HG02571 (cell line): Measurements from ENCODE around the gene ASIC1.

ENCODE experiments used
- ATAC-seq: cut with Tn5 transposase; IDR thresholded peaks from one replicate; pipeline ENCODE4 v1.9.1; 2021; ENCODE audit warnings: mild to moderate bottlenecking, moderate library complexity; ENCODE audit not compliant: unreplicated experiment

The ASIC1 gene

DNA sequence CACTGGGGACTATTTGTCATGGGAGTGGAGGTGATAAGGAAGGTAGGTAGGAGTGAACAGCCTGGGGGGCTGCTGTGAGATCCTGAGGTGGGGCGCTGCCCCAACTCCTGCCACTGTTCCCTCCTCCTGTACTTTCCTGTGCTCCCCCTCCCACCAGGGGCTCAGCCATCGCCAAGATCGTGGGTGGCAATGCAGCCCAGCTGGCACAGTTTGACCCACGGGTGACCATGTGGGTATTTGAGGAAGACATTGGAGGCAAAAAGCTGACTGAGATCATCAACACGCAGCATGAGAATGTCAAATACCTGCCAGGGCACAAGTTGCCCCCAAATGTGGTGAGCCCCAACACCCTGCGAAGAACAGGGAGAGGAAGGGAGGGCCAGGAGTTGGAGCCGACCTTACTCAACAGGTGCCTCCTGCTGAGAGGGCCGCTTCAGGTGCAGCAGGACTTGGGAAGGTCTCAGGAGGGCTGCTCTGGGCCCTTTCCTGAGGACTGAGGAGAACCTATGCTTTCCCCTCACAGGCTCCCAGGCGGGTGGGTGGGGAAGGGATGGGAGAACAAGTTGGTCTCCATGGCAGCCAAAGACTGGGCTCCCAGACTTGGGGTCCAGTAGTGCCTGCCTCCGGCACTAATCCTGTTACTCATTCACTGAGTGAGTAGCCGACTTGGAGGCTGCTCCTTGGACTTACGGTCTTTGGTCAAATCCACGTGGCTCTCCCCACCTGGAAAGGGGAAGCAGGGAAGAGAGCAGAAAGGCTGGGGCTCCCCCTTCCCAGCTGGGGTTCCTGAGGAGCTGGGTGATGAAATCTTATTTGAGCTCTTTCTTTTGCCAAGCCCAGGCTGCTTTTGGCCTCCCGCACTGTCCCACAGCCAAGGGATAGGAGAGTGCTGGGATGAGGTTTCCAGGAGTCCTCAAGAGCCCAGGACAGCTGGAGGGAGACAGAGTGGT lies 47.3 kb downstream of the ASIC1 start:
- no peak for ATAC-seq

DNA sequence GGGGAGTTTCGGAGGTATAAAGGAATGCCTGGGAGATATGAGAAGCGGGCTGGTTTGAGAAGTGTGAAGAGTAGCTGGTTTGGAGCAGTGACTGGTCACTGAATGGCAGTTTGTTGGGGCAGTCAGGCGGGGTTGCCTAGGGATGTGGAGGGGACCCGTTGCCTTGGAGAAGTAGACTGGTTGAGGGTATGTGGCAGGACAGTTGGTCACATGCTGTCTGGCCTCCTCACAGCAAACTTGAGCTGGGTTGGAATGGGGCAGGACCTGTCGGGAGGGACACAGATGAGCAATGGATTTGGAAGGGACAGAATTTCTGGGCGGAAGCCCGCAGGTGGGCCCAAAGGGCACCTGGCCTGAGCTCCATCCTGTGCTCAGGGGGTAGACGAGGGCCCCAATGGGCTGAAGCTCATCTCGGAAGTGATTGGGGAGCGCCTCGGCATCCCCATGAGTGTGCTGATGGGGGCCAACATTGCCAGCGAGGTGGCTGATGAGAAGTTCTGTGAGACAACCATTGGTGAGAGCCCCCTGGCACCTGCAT lies 48.6 kb downstream of the ASIC1 start:
- no peak for ATAC-seq

DNA sequence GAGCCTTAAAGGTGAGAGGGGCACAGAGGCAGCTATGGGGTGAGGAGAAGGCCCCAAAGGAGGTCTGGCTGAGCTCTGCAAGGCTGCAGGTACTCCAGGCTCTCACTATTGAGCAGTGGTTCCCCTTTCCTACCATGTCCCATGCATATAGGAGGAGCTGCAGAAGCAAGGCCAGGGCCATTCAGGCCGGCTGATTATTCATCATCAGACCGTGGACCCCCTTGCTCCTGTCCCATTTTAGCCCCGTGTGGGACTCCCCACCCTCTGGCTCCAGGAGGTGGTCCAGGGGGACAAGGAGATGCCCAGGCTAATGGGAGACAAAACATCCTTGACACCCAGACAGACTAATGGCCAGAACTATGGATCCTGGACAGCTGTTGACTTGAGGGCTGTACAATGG lies 49.5 kb downstream of the ASIC1 start:
- ATAC-seq = no peak

DNA sequence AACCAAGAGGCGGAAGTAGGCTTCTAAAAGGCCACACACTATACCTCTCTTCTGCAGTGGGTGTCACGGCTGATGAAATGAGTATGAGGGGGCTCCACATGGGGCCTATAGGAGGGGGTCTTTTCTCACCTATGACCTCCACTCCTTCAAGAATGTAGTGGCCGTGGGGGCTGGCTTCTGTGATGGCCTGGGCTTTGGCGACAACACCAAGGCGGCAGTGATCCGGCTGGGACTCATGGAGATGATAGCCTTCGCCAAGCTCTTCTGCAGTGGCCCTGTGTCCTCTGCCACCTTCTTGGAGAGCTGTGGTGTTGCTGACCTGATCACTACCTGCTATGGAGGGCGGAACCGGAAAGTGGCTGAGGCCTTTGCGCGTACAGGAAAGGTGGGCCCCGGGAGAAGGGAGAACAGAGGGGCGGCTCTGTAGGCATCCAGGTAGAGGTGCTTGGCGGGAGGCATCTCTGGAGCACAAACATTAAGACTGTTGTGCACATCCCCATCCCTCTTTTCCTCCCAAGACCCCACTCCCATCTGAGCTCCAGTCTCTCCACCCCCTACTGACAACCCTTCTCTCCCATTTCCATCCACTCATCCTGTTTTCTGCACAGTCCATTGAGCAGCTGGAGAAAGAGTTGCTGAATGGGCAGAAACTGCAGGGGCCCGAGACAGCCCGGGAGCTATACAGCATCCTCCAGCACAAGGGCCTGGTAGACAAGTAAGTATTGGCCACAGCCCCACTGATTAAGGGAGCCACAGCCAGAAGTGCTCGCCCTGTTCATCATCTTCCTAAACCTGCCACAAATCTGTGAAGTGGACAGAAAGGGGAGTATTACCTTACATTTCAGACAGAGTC lies 50.2 kb downstream of the ASIC1 start:
- no peak for ATAC-seq

DNA sequence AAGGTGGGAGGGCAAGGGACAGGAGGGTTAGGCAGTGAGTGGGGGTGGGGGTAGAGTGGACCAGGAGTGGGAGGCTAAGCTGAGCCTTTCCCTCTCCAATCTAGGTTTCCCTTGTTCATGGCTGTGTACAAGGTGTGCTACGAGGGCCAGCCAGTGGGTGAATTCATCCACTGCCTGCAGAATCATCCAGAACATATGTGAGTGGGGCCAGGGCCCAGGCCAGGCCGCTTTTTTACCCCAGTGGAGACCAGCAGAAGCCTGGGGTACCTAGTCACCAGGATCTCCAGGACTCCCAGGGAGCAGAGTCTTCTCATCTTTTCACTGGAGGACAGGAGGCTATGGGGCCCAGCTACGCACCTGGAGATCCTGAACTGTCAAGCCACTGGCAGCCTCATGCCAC lies 51.9 kb downstream of the ASIC1 start:
- no peak for ATAC-seq

DNA sequence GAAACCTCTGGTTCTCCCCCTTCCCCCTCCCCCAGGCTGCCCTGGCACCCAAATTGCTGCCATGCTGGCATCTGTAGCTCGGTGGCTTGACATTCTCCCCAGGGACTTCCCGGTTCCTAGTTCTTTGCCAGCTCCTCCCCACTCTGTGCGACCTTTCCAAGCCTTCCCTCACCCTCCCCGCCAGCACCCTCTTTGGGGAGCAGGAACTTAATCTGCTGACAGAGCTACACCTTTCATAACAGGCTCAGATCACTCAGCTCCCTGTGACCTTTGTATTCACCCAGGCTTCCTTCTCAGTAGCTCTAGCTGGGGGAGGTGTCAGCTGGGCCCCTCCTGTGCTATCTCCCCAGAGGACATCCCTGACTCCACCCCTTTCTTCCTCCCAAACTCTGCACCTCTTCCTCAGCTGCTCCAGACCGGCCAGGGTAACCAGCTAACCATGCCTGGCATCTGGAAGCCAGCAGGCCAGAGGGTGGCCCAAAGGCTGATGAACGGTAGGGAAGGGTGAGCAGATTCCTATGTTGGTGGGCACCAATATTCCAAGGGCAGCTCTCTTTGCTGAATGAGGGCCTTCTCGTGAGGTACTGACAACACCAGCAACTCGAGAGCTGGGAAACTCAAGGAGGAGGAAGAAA lies 52.8 kb downstream of the ASIC1 start:
- ATAC-seq = no peak

DNA sequence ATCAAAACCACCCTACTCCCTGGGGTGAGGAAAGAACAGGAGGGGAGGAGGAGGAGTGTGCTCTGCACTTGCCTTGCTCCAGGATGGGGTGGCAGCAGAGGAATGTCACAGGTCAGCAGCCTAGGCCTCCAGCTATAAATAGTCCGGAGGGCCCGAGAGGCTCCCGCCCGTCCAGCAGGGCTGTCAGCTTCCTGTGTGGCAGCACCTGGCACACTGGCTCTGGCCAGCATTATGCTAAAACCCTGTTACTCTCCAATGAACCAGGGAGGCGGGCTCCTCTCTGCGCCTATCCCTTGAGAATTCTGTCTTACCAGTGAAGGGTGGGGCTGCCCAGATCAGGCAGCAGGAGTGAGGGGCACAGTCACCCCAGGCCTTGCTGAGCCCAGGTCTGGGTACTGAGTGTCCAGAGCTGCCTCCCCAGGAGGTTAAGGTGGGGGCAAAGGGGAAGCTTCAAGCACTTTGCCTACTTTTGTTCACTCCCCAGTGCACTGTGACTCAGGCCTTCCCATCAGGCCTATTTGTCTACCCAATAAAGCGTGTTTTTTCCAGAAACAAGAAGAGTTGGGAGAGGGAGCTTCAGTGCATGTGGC lies 53.5 kb downstream of the ASIC1 start:
- no peak for ATAC-seq

DNA sequence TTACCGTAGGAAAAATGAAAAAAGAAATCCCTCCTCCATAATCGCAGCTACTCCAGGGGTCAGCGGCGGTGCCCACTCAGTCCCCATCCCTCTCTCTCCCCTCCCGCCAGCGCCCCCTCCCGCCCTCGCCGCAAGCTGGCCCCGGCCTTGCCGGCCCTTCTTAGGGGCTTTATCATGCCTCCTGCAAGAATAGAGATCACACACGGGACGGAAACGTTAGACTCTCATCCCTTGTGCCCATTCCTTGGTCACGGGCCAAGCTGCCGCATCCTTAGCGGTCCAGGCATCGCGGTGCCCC lies 53.9 kb downstream of the ASIC1 start:
- ATAC-seq = no peak

DNA sequence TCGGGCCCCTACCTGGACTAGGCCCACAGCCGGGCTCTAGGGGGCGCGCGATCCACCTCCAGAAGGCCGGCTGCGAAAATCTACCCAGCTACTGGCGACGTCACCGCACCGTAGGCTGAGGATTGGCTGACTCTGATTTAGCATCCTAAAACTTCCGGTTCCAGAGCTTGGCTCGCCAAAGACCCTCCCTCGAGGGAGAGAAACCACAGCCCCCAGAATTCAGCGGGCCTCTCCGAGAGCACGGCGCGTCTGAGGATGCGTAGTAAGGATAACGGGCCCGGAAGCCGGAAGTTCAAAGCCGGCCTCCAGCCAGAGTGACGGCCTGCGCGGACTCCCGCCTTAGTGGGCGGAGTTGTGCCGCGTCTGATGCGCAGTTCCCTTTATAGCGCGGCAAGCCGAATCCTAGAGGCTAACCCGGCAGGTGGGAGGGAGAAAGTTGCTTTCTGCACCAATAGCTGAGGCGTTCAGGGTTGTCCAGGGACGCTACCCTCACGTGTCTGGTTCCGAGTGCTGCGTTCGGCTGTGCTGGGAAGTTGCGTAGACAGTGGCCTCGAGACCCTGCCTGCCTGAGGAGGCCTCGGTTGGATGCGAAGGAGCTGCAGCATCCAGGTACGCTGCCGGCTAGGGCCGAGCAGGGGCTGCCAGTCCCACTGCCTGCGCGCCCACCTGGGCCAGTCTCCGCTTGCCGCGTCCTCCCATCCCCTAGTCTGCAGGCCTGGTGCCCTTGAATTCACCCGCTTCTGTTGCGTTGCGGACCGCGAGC lies 54.5 kb downstream of the ASIC1 start, which contains the start of gene COX14:
Gene COX14 (plus strand): TSS at position 544 of the 763 bp plus-strand sequence. CDS start 7,808 bp downstream, outside the sequence.
- peak; percentile 80 for ATAC-seq

DNA sequence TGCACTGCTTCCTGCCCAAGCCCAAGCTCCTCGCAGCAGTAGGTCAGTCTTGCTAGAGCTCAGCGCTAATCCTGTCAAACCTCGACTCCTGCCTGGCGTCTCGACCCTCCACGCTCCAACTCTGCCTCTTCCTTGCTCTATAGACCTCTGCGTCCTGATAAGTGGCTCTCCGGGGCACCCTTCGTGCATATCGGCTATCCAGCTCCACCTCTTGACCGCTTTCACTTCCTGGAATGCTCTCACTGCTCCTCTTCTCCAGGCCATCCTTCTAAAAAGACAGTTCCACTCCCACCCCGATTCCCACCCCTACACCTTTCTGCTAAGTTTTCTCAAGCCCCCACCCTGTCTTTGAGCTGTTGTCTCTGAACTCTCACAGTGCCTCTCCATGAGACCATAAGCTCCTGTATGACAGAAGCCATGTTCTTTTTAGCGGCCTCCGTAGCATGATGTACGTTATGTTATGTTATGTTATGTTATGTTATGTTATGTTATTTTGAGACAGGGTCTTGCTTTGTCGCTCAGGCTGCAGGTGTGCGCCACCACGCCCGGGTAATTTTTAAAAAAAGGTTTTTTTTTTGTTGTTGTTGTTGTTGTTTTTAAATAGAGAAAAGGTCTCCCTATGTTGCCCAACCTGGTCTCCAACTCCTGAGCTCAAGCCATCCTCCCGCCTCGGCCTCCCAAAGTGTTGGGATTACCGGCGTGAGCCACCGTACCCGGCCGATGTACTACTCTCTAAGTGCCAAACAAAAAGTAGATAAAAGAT lies 55.2 kb downstream of the ASIC1 start:
- ATAC-seq = no peak

DNA sequence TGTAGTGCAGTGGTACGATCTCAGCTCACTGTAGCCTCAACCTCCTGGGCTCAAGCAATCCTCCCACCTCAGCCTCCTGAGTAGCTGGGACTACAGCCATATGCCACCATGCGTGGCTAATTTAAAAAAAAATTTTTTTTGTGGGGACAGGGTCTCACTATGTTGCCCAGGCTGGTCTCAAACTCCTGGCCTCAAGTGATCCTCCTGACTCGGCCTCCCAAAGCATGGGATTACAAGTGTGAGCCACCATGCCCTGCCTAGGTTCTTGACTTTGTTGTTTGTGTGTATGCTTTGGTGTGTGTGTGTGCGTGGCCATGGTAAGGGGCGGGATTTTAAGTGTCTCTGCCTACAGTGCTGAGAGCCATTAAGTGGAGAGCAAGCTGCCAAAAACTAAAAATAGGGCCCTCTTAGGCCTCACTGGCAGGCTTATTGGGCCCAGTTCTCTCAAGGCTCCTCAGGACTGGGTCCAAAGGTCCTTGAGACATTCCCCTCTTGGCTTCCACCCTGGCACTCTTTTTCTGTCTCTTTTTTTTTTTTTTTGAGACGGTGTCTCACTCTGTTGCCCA lies 59.7 kb downstream of the ASIC1 start:
- ATAC-seq = no peak

DNA sequence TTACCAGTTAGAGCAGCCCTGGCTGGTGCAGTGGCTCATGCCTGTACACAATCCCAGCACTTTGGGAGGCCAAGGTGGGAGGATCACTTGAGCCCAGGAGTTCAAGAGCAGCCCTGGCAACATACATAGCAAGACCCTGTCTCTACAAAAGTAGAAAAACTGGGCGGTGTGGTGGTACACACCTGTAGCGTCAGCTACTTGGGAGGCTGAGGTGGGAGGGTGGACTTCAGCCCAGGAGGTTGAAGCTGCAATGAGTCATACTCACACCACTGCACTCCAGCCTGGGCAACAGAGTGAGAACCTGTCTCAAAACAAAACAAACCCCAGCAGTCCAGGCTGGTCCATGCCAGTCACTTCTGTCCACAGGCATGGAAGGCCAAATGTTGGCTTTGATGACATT lies 62.0 kb downstream of the ASIC1 start:
- ATAC-seq = no peak

DNA sequence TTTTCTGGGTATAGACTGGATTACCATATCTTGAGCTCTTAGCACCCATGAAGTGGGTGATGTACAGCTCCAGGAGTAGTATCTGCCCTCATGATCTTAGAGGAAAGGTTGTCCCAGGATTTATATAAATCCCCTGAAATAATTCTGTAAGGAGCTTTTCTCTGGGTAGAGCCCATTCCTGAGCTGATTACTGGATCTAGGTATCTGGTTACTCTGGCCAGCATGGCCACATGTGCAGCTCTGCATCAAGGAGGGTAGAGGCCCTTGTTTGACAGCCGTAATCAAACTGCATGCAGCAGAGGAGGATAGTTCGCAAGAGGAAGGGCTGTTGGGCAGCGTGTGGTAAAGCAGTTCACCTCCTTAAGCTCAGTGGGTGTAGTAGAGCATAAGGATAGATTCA lies 63.1 kb downstream of the ASIC1 start:
- no peak for ATAC-seq

DNA sequence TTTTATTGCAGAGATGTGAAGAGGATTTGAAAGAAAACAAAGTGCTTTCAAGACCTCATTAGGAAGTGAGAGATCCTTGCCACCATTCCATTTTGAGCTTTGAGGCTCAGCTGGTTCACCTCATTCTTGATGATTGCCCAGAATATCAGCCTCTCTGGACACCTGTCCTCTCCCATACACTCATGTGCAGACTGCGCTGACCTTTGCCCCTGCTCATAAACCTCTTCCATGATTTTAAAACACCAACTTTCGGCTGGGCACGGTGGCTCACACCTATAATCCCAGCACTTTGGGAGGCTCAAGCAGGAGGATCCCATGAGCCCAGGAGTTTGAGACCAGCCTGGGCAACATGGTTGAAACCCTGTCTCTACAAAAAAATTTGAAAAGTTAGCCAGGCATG lies 63.6 kb downstream of the ASIC1 start:
- no peak for ATAC-seq

DNA sequence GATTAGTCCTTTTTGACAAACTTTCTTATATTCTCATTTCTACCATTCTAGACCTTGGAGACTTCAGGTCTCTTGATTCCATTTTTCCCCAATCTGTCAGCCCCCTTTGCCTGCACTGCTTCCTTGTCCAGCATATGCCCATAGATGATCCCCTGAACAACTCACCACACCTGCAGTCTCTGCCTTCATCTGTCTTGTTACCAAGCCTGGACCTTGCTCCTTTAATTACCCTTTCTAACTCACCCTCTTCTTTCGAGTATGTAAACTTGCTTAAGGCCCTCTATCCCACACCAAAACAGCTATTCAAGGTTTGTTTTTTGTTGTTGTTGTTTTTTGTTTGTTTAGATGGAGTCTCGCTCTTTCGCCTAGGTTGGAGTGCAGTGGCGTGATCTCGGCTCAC lies 64.2 kb downstream of the ASIC1 start:
- ATAC-seq = no peak

DNA sequence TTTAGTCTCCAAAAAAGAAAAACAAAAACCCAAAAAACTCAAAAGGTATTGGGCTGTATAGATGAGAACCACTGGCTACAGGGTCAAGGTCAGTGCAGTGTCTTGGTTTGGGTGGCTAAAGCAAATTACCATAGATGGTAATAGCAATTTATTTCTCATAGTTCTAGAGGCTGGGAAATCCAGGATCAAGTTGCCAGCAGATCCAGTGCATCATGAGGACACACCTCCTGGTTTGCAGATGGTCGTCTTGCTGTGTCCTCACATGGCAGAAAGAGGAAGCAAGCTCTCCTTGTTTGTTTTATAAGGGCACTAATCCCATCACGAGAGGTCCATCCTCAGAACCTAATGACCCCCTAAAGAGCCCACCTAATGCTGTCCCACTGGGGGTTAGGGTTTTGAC lies 65.8 kb downstream of the ASIC1 start:
- ATAC-seq = no peak

DNA sequence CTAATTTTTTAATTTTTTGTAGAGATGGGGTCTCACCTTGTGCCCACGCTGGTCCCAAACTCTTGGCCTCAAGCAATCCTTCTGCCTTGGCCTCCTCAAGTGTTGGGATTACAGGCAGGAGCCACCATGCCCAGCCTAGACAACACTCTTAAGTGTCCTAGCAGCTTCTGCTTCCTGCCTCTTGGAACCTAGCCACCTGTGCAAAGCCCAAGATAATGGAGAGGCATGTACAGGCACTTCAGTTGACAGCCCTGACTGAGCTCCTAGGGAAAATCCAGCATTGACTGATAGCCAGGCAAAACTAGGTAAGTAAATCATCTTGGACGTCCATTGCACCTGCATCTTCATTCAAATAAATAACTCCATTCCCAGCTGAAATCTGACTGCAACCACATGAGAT lies 70.2 kb downstream of the ASIC1 start:
- ATAC-seq = no peak

DNA sequence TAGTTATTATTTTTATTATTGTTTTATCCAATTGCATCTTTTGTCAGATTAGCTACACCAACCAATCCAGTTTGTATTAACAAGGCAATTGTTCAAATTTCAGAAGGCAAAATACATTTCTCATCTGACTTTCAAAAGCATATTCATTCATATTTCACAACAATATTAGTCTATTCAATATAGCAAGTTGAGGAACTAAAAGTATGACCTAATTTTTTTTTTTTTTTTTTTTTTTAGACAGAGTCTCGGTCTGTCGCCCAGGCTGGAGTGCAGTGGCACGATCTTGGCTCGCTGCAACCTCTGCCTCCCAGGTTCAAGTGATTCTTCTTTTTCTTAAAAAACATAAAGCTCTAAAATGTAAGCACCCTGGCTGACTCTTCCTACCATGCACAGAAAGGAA lies 71.9 kb downstream of the ASIC1 start:
- ATAC-seq = no peak

DNA sequence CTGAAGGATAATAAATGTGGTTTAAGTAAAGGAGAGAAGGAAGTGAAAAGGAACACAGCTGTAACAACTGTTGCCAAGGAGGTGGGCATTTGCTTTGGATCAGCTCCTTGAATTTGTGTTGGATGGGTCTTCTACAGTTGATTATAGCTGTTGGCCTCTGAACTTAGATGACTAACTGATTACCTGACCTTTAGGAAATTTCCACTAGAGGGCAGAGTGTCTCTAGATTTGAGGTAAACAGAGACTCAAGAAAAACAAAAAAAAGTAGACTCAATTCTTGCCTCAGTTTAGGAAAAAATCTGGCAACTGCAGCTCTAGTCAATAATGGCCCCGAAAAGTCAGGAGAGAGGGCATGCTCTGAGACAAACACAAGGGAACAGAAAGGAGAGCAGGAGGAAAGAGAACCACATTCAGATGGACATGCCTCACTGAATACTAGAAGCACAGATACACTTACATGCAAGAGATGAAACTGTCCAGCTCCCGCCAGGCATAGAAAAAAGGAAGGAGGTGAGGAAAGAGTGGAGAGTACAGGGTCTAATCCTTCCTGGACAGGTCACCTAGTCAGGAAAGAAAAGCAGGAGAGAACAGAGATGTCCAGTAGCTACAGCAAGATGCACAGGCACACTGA lies 75.2 kb downstream of the ASIC1 start:
- ATAC-seq = no peak
